Smooth muscle cell of the pulmonary artery (primary cell): ENCODE measurements around the gene SSR1. TPM values are rescaled to one million over a fixed set of nuclear protein-coding genes. Genes with fewer than 3 reads are reported as not detected.

Source experiments
- total RNA-seq: library from RNA; depleted of rRNA; stranded (reverse); fragments of >200 nt; gene quantifications from 2 replicates; pipeline ENCODE4 v1.2.3, GENCODE V29; 2014

The SSR1 gene
- 105 and 163 TPM in 2 replicates for total RNA-seq

GRCh38 chr6:7312616-7313504 lies at the start of gene SSR1:
Gene SSR1 (minus strand): TSS chr6:7313199. CDS start chr6:7313120, 79 bp downstream.

Other genes with a start within 250 kb of the SSR1 start
- 16.6 and 20.6 TPM in 2 replicates for gene RREB1, start 205.2 kb downstream of the SSR1 start, total RNA-seq
- gene CAGE1, start 76.5 kb upstream of the SSR1 start, total RNA-seq: 0.07 TPM in 2 replicates
- gene RIOK1, start 76.6 kb upstream of the SSR1 start, total RNA-seq: 16.0 and 19.5 TPM in 2 replicates
- 11.4 and 13.2 TPM in 2 replicates for gene DSP, start 228.5 kb upstream of the SSR1 start, total RNA-seq